HG02981 (cell line): ENCODE results near the gene UNKL.

ENCODE experiments used
- ATAC-seq: cut with Tn5 transposase; IDR thresholded peaks from one replicate; pipeline ENCODE4 v1.9.1; 2021; ENCODE audit warnings: mild to moderate bottlenecking, moderate library complexity; ENCODE audit not compliant: unreplicated experiment

The UNKL gene

DNA sequence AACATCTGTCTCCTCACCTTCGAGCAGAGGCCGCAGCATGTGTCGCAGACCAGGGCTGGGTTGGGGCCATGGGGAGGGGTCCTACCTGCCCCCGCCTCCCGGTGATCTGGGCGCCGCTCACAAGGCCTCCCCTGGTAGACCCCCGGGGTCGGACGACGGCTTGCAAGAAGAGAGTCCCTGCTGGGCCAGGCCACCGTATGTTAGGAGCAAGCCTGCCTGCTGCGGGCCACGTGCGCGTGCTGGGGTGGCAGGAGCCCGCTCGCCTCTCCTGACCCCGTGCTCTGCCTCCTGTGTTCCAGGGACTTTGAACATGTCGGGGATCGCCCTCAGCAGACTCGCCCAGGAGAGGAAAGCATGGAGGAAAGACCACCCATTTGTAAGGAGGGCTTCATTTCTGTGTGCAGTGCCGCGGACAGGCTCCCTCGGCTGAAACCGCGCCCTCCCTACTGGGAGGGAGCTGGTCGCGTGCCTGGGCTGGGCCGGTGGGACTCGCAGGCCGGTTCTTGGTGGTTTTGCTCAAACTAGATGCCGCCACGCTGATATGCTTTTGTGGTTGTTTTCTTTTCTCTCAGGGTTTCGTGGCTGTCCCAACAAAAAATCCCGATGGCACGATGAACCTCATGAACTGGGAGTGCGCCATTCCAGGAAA, 100.7 kb downstream of the UNKL start:
- ATAC-seq, result no peak
